Measurements from ENCODE around the gene MAP1B.

GRCh38 chr5:72108202-72109061 lies 1.2 kb downstream of the MAP1B start:
- TF ChIP-seq NFYB (IDR thresholded peaks at IDR 0.05; ENCODE audit: insufficient read depth, low read depth, low read length) (no peak), ATF7 (IDR thresholded peaks at IDR 0.05; ENCODE audit: low read depth) (no peak)

Data from GM12878 (cell line).